NCI-H524 treated with DMSO at 0.1 percent for 48 hours (cell line): ENCODE data around the gene CHRM2.

Experiments used
- DNase-seq: peaks from one replicate; lab custom pipeline; 2025; lab: John Stamatoyannopoulos, UW

CHRM2 gene

DNA sequence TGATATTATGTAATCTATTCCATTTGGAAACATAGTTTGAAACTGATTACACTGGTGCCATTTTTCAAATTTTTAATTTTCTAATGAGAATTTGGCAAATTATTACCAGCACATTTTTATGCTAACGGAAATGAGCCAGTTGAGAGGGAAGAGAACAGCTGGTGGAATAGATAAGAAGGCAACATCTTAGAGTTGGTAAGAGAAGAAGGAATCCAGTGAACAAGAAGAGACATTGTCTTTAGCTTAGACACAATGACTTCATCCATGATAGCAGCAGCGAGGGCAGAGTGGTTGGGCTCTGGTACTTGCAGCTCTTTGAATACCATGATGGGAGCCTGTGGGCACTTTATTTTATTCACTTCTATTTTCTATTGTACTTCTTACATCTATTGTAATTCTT lies 89.6 kb downstream of the CHRM2 start:
- no peak for DNase-seq

- no peak for DNase-seq
Observed at GRCh38 chr7:136964347-136964746, 95.9 kb downstream of the CHRM2 start.

DNA sequence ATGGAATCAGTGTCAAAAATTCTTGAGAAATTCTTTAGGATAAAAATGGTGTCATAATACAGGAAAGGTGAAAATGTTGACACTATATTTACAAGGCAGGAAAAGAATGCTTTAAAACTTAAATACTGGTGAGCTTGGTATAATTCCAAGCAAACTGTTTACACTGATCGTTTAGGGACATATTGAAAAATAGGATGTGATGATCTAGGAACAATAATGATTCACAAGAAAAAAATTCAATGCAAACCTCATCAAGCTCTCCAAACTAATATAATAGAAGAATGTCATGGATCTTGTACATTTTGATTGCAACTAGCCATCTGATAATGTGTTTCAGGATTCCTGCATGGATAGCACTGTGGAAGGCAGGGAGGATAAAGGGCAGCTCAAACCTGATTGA lies 98.4 kb downstream of the CHRM2 start:
- no peak for DNase-seq

- DNase-seq = no peak
Observed at GRCh38 chr7:136969761-136970160, 101.3 kb downstream of the CHRM2 start.

- no peak for DNase-seq
Observed at GRCh38 chr7:136971776-136972175, 103.3 kb downstream of the CHRM2 start.

GRCh38 chr7:136976504-136977251 lies 108.2 kb downstream of the CHRM2 start:
- DNase-seq = no peak

DNA sequence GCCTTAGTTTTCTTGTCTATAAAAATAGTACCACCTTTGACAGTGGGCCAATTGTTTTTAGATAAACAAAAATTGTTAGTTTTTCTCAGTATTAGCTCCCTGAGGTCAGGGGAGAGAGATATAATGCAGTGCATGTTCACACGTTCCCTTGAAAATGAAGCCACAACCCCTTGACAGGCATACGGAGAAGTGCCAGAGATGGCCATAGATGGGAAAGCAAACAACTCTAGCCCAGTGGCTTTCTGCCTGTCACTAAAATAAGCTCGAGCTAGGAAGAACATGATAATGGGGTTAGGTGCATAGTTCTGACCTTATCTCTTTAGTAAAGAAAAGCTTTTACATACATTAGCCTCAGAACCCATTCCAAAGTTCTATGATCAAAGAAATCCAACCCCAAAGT lies 124.9 kb downstream of the CHRM2 start:
- DNase-seq = no peak

DNA sequence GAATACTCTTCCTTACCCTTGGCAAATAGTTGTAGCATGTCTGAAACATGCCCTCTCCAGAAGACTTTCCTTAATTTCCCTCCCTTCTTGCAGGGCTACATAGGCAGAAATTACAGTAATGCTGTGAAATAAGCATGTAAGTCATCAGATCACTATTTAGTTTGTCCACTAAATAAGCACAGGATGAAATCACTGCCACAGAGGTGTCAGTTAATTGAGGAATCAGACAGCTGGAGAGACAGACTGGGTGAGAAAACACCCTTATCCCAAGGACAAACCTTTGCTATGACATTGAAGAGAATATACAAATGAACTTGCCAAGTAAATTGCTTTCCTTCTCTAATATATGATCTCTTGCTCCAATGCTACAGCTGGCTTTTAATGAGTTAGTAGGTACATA lies 129.3 kb downstream of the CHRM2 start:
- no peak for DNase-seq

GRCh38 chr7:136998495-136998894 lies 130.0 kb downstream of the CHRM2 start:
- DNase-seq = no peak

GRCh38 chr7:137000621-137001020 lies 132.2 kb downstream of the CHRM2 start:
- no peak for DNase-seq

DNA sequence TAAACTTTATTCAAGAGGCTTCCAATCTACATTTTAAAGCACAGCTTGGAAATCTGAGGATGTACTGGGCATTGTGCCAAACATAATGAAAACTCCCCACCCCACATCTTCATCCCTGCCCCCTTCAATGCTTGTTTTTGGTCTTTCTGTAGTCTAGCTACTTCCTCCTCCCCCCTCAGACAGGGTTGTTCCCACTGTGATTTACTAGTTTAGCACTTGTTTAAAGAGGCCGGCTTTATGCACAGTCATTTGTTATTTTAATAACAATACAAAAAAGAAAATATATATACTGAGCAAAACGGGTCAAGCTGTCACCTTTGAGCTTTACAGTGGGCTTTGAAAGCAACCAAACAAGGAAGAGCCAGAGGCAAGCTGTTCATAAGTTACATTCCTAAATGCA lies 132.6 kb downstream of the CHRM2 start:
- DNase-seq = no peak

DNA sequence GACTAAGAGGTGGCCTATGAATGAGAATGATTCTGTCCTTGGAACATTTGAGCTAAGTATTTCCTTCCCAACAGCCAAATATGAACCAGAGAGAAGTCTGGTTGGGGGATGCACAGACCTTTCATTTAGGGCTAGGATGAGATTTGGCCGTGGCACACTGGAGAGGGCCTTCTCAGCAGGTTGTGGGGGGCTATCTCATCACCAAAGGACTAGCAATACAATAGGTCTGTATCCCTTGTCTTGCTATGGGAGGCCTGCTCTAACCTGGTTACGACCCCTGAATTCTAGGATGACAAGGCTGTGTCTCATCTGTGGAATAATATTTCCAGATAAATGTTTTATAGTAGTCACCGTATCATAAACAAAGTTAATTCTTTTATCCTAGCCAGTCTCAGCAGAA lies 133.0 kb downstream of the CHRM2 start:
- no peak for DNase-seq

GRCh38 chr7:137003086-137003485 lies 134.6 kb downstream of the CHRM2 start:
- no peak for DNase-seq

- no peak for DNase-seq
Observed at GRCh38 chr7:137003566-137003965, 135.1 kb downstream of the CHRM2 start.

- no peak for DNase-seq
Observed at GRCh38 chr7:137005873-137006272, 137.4 kb downstream of the CHRM2 start.

DNA sequence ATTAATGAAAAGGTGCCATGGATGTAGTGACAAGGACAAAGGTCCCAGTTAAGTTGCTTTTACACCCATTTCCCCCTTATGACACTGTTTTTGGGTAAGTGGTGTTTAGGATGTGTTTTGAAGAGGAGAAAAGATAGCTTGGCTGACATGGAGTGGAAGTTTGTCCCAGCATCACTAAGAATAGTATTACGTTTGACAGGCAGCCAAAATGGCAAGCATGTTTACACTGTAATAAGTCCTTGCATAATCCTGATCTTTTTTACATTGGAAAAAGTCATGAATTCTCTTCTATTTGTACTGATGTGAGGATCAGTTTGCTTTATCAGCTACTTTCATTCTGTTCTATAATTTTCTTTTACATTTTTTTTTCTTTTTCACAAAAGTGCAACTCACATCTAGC lies 137.8 kb downstream of the CHRM2 start:
- no peak for DNase-seq

DNA sequence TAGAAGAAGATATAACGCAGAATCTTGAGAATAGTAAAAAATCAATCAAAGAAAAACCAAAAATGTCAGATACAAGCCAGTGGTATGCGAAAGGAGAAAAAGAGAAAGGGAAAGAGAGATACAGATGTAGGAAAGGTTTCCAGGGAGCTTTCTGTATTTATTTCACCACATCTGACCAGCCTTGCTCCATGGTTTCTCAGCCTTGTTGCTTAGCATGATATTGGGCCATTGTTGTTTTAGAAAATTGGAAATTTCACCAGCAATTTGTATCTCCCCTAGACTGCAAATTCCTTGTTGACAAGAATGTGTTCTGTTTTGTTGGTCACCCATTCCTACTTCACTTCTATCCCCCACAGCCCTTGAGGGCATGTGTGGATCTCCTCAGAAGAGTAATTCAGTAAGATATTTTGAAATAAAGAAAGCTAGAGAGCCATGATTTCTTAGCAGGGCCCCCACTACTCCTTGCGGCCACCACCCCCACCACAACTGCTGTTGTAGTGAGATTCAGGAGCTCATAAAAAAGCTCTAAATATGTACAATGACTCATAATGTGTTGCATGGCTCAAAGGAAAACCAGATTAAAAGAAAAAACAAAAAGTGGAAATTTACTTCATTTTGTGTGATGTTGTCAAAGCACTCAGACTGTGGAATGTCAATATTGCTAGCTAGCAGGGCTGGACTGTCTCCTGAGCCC lies 138.7 kb downstream of the CHRM2 start:
- DNase-seq = no peak

- DNase-seq = no peak
Observed at GRCh38 chr7:137009404-137009803, 141.0 kb downstream of the CHRM2 start.

DNA sequence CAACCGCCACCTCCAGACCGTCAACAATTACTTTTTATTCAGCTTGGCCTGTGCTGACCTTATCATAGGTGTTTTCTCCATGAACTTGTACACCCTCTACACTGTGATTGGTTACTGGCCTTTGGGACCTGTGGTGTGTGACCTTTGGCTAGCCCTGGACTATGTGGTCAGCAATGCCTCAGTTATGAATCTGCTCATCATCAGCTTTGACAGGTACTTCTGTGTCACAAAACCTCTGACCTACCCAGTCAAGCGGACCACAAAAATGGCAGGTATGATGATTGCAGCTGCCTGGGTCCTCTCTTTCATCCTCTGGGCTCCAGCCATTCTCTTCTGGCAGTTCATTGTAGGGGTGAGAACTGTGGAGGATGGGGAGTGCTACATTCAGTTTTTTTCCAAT lies 146.6 kb downstream of the CHRM2 start:
- no peak for DNase-seq

DNA sequence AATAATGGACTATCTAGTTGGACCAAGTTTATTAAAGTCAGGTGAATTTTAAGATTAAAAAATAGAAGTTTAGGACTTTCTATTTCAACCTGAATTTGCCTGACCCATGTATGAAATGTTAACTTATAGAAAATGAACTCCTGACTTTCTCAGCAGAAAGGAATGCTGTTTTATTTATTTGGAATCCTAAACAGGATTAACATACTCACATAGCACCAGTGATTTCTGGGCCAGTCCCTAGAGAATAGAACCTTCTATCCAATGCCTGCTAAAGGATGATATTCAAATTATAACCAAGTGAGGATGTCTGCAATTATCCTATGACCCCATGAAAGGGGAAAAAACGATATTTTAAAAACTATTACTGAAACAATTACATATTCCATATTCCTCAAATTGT lies 148.8 kb downstream of the CHRM2 start:
- no peak for DNase-seq

DNA sequence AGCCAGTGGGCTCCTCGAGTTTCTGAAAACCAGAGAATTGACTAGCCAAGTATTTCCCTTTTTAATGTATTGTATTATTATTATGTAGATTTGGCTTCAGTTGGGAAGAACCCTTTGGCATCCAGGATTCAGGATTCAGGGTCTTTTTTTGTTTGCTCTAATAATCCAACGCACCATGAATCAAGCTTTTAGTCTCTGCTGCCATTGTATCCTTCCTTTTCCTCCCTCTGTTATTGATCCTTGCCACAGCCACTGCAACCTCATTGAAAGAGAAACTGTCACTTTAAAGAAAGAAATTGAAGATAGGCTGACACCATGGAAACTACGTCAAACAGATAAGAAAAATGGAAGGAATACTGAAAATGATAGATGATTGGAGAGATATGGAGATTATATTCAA lies 150.0 kb downstream of the CHRM2 start:
- no peak for DNase-seq

DNA sequence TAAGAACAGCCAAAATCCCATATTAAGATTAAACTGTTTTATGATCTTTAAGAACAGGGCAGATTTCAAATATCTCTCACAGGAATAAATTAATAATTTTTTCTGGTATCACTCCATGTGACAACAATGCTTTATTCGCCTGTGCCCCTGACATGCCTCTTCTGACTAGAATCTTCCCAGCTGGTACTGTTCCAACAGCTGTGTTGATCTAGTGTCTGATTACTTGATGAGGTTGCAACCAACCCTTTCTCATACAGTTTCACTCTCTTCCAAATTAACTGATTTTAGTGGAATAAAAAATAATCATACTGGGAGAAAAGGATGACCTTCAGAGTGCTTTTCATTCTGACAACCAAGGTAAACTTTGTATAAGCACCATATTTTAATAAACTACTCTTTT lies 151.9 kb downstream of the CHRM2 start:
- DNase-seq = no peak

DNA sequence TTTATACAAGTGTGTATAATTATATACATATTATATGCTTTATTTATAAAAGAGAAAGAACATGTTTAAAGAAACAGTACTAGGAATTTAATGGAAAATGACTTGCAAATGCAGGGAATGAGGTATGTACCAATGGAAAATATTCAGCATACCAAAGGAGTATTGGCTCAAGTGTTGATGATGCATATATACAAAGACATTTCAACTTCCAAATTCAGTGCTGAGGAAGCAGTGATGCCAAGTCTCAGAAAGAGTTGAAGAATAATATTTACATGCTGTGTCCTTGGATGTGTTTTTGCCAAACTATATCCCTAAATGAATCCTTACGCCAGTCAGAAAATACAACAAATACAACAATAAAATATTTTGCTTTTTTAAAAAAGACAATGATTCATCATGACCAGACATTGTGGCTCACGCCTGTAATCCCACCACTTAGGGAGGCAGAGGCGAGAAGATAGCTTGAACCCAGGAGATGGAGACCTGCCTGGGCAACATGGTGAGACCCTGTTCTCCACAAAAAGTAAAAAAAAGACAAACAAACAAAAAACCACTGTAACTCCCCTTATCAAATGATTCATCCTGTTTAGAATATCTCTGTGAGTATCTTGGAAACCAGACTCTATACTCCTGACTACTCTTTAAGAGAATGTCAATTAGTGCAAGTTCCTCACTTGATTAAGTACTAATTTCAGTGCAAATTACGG lies 157.2 kb downstream of the CHRM2 start:
- DNase-seq = no peak
